A673 (cell line): ENCODE results near the gene STEAP3.

ENCODE experiments used
- EZH2 ChIP-seq: fragments of 200-600 bp; sonication (generic); IDR thresholded peaks from 2 replicates; pipeline ENCODE4 v1.6.1; 2017; ENCODE audit warnings: borderline replicate concordance, low read depth, mild to moderate bottlenecking, mixed read lengths, antibody characterized with exemption, low read length; ENCODE audit not compliant: poor library complexity, severe bottlenecking
- TF ChIP-seq, protein P1 (sequence below): fragments of 300-800, 200-600 bp; sonication (generic); conservative IDR thresholded peaks from 2 replicates; pipeline ENCODE4 v1.5.1; 2017; ENCODE audit warnings: low read depth, mild to moderate bottlenecking, antibody characterized with exemption, low read length, moderate library complexity, mixed read lengths

DNA sequence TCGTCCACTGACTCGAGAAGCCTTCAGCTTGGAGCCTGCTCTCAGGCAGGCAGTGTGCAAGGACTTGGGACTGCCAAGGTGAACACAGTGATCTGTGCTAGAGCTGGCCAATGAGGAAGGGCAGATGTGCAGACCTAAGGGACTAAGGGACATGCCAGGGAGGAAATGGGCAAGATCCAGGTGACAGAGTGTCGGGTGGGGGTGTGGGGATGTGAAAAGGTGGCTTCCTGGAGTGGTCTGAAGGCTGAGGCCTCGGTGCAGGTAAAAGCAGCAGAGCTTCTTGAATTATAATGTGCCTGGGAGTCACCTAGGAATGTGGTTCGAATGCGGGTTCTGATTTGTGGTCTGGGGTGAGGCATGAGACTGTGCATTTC lies 42.0 kb downstream of the STEAP3 start:
- TF ChIP-seq, protein P1, sequence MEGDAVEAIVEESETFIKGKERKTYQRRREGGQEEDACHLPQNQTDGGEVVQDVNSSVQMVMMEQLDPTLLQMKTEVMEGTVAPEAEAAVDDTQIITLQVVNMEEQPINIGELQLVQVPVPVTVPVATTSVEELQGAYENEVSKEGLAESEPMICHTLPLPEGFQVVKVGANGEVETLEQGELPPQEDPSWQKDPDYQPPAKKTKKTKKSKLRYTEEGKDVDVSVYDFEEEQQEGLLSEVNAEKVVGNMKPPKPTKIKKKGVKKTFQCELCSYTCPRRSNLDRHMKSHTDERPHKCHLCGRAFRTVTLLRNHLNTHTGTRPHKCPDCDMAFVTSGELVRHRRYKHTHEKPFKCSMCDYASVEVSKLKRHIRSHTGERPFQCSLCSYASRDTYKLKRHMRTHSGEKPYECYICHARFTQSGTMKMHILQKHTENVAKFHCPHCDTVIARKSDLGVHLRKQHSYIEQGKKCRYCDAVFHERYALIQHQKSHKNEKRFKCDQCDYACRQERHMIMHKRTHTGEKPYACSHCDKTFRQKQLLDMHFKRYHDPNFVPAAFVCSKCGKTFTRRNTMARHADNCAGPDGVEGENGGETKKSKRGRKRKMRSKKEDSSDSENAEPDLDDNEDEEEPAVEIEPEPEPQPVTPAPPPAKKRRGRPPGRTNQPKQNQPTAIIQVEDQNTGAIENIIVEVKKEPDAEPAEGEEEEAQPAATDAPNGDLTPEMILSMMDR, result no peak
- TF ChIP-seq EZH2, result no peak
